HEK293 (cell line): ENCODE measurements around the gene TMEM47.

Experiments used
- CTCF ChIA-PET: fragments of 350-600 bp; formaldehyde crosslinking; extraction: SDS; loops from one replicate; lab custom pipeline; 2021; ENCODE audit warnings: antibody characterized with exemption; lab: Yijun Ruan, JAX
- POLR2A ChIA-PET: fragments of 300-600 bp; formaldehyde crosslinking; extraction: SDS; loops from one replicate; lab custom pipeline; 2020; ENCODE audit warnings: antibody characterized with exemption, inconsistent platforms; lab: Yijun Ruan, JAX
- H3K27ac ChIP-seq: fragments of 200-500 bp; sonication (Bioruptor generic); 2 replicates; pipeline ENCODE4 v1.5.1; 2014; ENCODE audit warnings: low read depth, low read length, control low read depth, inconsistent platforms; ENCODE audit errors: extremely low read depth
- H3K36me3 ChIP-seq, 2 experiments: fragments of 200-500 bp in 1 of 2; sonication (Bioruptor generic) in 1 of 2; 1 replicate in 1 of 2; 2 replicates in 1 of 2; pipeline ENCODE4 v1.5.1; 2014 to 2017; ENCODE audit warnings: inconsistent platforms in 2 of 2, low read length in 2 of 2; ENCODE audit not compliant: control insufficient read depth in 2 of 2, insufficient read depth in 1 of 2
- H3K4me1 ChIP-seq: fragments of 200-500 bp; sonication (Bioruptor generic); 2 replicates; pipeline ENCODE4 v1.5.1; 2014; ENCODE audit warnings: mild to moderate bottlenecking, low read length, inconsistent platforms; ENCODE audit not compliant: control insufficient read depth, insufficient read depth
- H3K4me3 ChIP-seq: 2 replicates; pipeline ENCODE4 v1.5.1; 2011; ENCODE audit warnings: low read depth, mild to moderate bottlenecking, control low read depth, low read length, moderate library complexity
- H3K9me3 ChIP-seq: fragments of 200-500 bp; sonication (Bioruptor generic); 2 replicates; pipeline ENCODE4 v1.5.1; 2014; ENCODE audit warnings: low read depth, low read length, inconsistent platforms; ENCODE audit not compliant: control insufficient read depth, insufficient read depth
- FEZF1 ChIP-seq: fragments of 450-650 bp; formaldehyde crosslinking; IDR thresholded peaks from 2 replicates; pipeline ENCODE4 v1.5.1; 2016; ENCODE audit warnings: missing biosample characterization, missing genetic modification characterization
- GLI4 ChIP-seq: fragments of 450-650 bp; formaldehyde crosslinking; IDR thresholded peaks from 2 replicates; pipeline ENCODE4 v1.5.1; 2016; ENCODE audit warnings: missing biosample characterization, missing genetic modification characterization
- RBAK ChIP-seq: fragments of 450-650 bp; formaldehyde crosslinking; IDR thresholded peaks from 2 replicates; pipeline ENCODE4 v1.5.1; 2016; ENCODE audit warnings: missing biosample characterization, missing genetic modification characterization
- ZNF184 ChIP-seq: fragments of 450-650 bp; IDR thresholded peaks from 2 replicates; pipeline ENCODE4 v1.5.1; 2018; ENCODE audit warnings: missing biosample characterization, mild to moderate bottlenecking, missing genetic modification characterization
- ZNF266 ChIP-seq: fragments of 450-650 bp; formaldehyde crosslinking; IDR thresholded peaks from 2 replicates; pipeline ENCODE4 v1.5.1; 2016; ENCODE audit warnings: missing biosample characterization, missing genetic modification characterization, low read depth
- ZNF311 ChIP-seq: fragments of 450-650 bp; formaldehyde crosslinking; IDR thresholded peaks from 2 replicates; pipeline ENCODE4 v1.5.1; 2017; ENCODE audit warnings: missing biosample characterization, missing genetic modification characterization, borderline replicate concordance
- ZNF341 ChIP-seq: fragments of 450-650 bp; formaldehyde crosslinking; IDR thresholded peaks from 2 replicates; pipeline ENCODE4; 2016; ENCODE audit warnings: low read depth, missing biosample characterization, missing genetic modification characterization
- ZNF366 ChIP-seq: fragments of 450-650 bp; formaldehyde crosslinking; conservative IDR thresholded peaks from 2 replicates; pipeline ENCODE4 v1.5.1; 2016; ENCODE audit warnings: missing biosample characterization, missing genetic modification characterization
- ZNF449 ChIP-seq: fragments of 450-650 bp; formaldehyde crosslinking; IDR thresholded peaks from 2 replicates; pipeline ENCODE4 v1.5.1; 2017; ENCODE audit warnings: missing biosample characterization, mild to moderate bottlenecking, missing genetic modification characterization, moderate library complexity
- ZNF501 ChIP-seq: fragments of 450-650 bp; formaldehyde crosslinking; IDR thresholded peaks from 2 replicates; pipeline ENCODE4 v1.5.1; 2016; ENCODE audit warnings: missing biosample characterization, missing genetic modification characterization
- ZNF560 ChIP-seq: fragments of 450-650 bp; formaldehyde crosslinking; IDR thresholded peaks from 2 replicates; pipeline ENCODE4 v1.5.1; 2017; ENCODE audit warnings: missing biosample characterization, missing genetic modification characterization, borderline replicate concordance
- ZNF585B ChIP-seq: fragments of 450-650 bp; formaldehyde crosslinking; IDR thresholded peaks from 2 replicates; pipeline ENCODE4 v1.5.1; 2016; ENCODE audit warnings: missing biosample characterization, missing genetic modification characterization
- ZNF677 ChIP-seq: fragments of 450-650 bp; IDR thresholded peaks from 2 replicates; pipeline ENCODE4 v1.5.0; 2018; ENCODE audit warnings: missing biosample characterization, mild to moderate bottlenecking, missing genetic modification characterization, moderate library complexity
- TF ChIP-seq, protein P1 (sequence below): fragments of 450-650 bp; IDR thresholded peaks from 2 replicates; pipeline ENCODE4 v1.5.1; 2018; ENCODE audit warnings: missing biosample characterization, mild to moderate bottlenecking, missing genetic modification characterization
- TF ChIP-seq, protein P2 (sequence below): fragments of 450-650 bp; formaldehyde crosslinking; optimal IDR thresholded peaks from 2 replicates; pipeline ENCODE3; 2016; ENCODE audit warnings: missing biosample characterization, mild to moderate bottlenecking, missing genetic modification characterization
- TF ChIP-seq, protein P3 (sequence below): fragments of 450-650 bp; formaldehyde crosslinking; IDR thresholded peaks from 2 replicates; pipeline ENCODE4 v1.5.1; 2016; ENCODE audit warnings: missing biosample characterization, missing genetic modification characterization
- TF ChIP-seq, protein P4 (sequence below): fragments of 450-650 bp; formaldehyde crosslinking; IDR thresholded peaks from 2 replicates; pipeline ENCODE4 v1.5.1; 2016; ENCODE audit warnings: missing biosample characterization, missing genetic modification characterization

The TMEM47 gene

DNA sequence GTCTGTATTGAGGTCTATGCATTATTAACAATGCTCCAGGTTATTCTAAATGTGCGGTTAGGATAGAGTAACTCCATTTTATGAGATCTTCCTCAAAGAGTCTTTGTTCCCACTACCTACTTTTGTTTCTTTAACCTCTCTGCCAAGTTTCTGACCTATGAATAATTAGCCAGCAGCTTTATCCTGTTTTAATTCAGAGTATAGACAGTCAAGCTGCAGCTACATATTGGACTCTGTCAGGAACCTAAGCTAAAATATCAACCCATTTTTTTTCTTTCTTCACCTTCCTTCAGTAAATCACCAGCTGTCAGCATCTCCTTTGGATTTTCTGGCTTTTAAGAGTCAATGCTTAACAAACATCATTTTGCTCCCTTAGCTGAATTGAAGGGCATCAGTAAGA lies 72.3 kb downstream of the TMEM47 start:
- POLR2A ChIA-PET: no interaction called here
- H3K27ac ChIP-seq: no peak overlapping the region
- no peak for TF ChIP-seq ZNF184
- TF ChIP-seq, protein P1, sequence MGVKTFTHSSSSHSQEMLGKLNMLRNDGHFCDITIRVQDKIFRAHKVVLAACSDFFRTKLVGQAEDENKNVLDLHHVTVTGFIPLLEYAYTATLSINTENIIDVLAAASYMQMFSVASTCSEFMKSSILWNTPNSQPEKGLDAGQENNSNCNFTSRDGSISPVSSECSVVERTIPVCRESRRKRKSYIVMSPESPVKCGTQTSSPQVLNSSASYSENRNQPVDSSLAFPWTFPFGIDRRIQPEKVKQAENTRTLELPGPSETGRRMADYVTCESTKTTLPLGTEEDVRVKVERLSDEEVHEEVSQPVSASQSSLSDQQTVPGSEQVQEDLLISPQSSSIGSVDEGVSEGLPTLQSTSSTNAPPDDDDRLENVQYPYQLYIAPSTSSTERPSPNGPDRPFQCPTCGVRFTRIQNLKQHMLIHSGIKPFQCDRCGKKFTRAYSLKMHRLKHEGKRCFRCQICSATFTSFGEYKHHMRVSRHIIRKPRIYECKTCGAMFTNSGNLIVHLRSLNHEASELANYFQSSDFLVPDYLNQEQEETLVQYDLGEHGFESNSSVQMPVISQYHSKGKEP (tag by site-specific recombination): no peak
- TF ChIP-seq, protein P2, sequence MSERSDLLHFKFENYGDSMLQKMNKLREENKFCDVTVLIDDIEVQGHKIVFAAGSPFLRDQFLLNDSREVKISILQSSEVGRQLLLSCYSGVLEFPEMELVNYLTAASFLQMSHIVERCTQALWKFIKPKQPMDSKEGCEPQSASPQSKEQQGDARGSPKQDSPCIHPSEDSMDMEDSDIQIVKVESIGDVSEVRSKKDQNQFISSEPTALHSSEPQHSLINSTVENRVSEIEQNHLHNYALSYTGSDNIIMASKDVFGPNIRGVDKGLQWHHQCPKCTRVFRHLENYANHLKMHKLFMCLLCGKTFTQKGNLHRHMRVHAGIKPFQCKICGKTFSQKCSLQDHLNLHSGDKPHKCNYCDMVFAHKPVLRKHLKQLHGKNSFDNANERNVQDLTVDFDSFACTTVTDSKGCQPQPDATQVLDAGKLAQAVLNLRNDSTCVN (tag by site-specific recombination): no peak
- TF ChIP-seq, protein P3, sequence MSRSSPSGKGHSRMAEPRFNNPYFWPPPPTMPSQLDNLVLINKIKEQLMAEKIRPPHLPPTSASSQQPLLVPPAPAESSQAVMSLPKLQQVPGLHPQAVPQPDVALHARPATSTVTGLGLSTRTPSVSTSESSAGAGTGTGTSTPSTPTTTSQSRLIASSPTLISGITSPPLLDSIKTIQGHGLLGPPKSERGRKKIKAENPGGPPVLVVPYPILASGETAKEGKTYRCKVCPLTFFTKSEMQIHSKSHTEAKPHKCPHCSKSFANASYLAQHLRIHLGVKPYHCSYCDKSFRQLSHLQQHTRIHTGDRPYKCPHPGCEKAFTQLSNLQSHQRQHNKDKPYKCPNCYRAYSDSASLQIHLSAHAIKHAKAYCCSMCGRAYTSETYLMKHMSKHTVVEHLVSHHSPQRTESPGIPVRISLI (tag by site-specific recombination): no peak
- TF ChIP-seq ZNF585B (tag by site-specific recombination): no peak
- TF ChIP-seq ZNF341: no peak
- TF ChIP-seq, protein P4, sequence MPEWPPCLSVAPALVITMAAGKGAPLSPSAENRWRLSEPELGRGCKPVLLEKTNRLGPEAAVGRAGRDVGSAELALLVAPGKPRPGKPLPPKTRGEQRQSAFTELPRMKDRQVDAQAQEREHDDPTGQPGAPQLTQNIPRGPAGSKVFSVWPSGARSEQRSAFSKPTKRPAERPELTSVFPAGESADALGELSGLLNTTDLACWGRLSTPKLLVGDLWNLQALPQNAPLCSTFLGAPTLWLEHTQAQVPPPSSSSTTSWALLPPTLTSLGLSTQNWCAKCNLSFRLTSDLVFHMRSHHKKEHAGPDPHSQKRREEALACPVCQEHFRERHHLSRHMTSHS (tag by site-specific recombination): no peak
- no peak for TF ChIP-seq RBAK (tag by site-specific recombination)
- TF ChIP-seq, all 188 proteins: peak for 0
- no peaks in the 10 kb centered on the region for H3K4me1 ChIP-seq
- CTCF ChIA-PET: interaction anchor here (0.6 to 0.7 kb wide), 2 partner anchors 8 to 362 kb away, joined by 3 to 5 read pairs; no protein-coding TSS in a partner anchor
- no peaks in the 10 kb centered on the region for H3K36me3 ChIP-seq
- no peaks in the 10 kb centered on the region for H3K9me3 ChIP-seq
- no peak overlapping the region for H3K4me3 ChIP-seq

DNA sequence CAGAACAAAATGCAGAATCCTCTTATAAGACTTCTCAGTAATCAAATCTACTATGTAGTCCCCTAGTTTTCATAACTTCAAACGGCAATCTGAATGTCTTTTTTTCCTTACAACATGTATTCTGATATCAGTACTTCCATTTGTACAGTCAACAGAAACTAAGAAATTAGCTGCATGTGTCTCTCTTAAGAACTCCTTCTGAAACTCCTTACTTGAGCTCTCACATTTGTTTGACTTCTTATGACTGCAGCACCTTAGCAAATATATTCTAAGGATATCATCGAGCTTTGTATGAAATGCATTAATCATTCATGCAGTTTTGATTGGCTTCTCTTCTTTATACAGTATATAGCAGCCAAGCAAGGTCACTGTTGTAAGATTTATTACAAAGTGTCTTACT lies 77.0 kb downstream of the TMEM47 start:
- no peaks in the 10 kb centered on the region for H3K9me3 ChIP-seq
- no peak overlapping the region for H3K4me3 ChIP-seq
- ChIA-PET CTCF (interaction anchor here (0.6 to 1.0 kb wide), 2 partner anchors 58 to 200 kb away, joined by 4 to 5 read pairs; no protein-coding TSS in a partner anchor), POLR2A (no interaction called here)
- no peak for TF ChIP-seq ZNF266 (tag by site-specific recombination)
- TF ChIP-seq ZNF311 (tag by site-specific recombination): no peak
- no peak for TF ChIP-seq ZNF560 (tag by site-specific recombination)
- no peak for TF ChIP-seq ZNF366 (tag by site-specific recombination)
- no peak for TF ChIP-seq ZNF585B (tag by site-specific recombination)
- TF ChIP-seq FEZF1 (tag by site-specific recombination): no peak
- no peak for TF ChIP-seq ZNF449
- no peak for TF ChIP-seq ZNF501 (tag by site-specific recombination)
- no peak for TF ChIP-seq ZNF677 (tag by site-specific recombination)
- TF ChIP-seq GLI4 (tag by site-specific recombination): no peak
- H3K4me1 ChIP-seq: no peaks in the 10 kb centered on the region
- no peak overlapping the region for H3K27ac ChIP-seq
- no peaks in the 10 kb centered on the region for H3K36me3 ChIP-seq
